Thoracic aorta (tissue), 2 donors: ENCODE measurements around the gene TMCO5A. TPM values are rescaled to one million over a fixed set of nuclear protein-coding genes. Genes with fewer than 3 reads are reported as not detected.

Experiments
- ATAC-seq: fragments of 150-250 bp; one replicate; pipeline ENCODE4 v1.8.0; 2017; ENCODE audit warnings: low read depth; ENCODE audit not compliant: insufficient number of reproducible peaks, low FRiP score
- DNase-seq: peaks from one replicate; pipeline ENCODE4 v3.0.0-alpha.2; 2020; ENCODE audit warnings: low spot score
- H3K27ac ChIP-seq, 2 donors: fragments of 200-600 bp; sonication (generic); 1 replicate in 1 of 2; 2 replicates in 1 of 2; pipeline ENCODE4 v1.5.1; 2016; ENCODE audit warnings: mild to moderate bottlenecking in 2 of 2, moderate library complexity in 2 of 2
- H3K27me3 ChIP-seq: fragments of 200-600 bp; sonication (generic); replicated peaks from 2 replicates; pipeline ENCODE4 v1.6.0; 2016; ENCODE audit warnings: mild to moderate bottlenecking; ENCODE audit not compliant: insufficient read depth
- H3K36me3 ChIP-seq: fragments of 200-600 bp; sonication (generic); one replicate; pipeline ENCODE4 v1.5.1; 2016
- H3K4me1 ChIP-seq, 2 donors: fragments of 200-600 bp; sonication (generic); 1 replicate in 1 of 2; 2 replicates in 1 of 2; pipeline versions ENCODE4 v1.5.1 to v1.6.0; 2016; ENCODE audit warnings: low read depth in 2 of 2, mild to moderate bottlenecking in 1 of 2; ENCODE audit not compliant: control insufficient read depth in 1 of 2
- H3K4me3 ChIP-seq: fragments of 200-600 bp; sonication (generic); 2 replicates; pipeline ENCODE4 v1.5.1; 2016; ENCODE audit warnings: mild to moderate bottlenecking
- H3K9me3 ChIP-seq: fragments of 200-600 bp; sonication (generic); 2 replicates; pipeline ENCODE4 v1.5.1; 2016
- total RNA-seq, 2 donors: library from RNA; depleted of rRNA; stranded (reverse); fragments of >200 nt; gene quantifications; one replicate each; pipeline versions ENCODE4 v1.1.0 to v1.2.3, GENCODE V29; 2016
- TF ChIP-seq, protein P1 (sequence below): fragments of 200-600 bp; sonication (generic); IDR thresholded peaks from one replicate; pipeline ENCODE4 v1.5.1; 2019; ENCODE audit warnings: antibody characterized with exemption

TMCO5A gene
- total RNA-seq, 2 donors from 2014 or later: not detected

DNA sequence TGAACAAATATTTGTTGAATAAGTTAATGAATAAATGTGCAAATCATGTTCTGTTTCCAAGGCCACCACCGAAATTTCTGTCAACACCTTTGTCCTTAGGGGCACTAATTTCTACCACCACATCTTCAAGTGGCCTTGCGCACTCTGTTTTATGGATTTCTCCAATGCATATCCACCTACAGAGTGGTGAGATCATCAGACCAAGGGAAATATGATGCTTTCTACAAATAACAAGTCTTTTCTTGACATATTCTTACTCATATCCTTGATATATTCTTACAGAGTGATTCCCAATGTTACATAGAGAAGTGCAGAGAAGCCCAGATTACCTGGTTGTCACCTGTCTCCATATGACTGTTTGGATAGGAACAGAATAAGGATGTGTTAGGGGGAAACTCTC is 36.1 kb upstream of the TMCO5A start:
- DNase-seq: no peak
- no peak for ATAC-seq
- TF ChIP-seq, protein P1, sequence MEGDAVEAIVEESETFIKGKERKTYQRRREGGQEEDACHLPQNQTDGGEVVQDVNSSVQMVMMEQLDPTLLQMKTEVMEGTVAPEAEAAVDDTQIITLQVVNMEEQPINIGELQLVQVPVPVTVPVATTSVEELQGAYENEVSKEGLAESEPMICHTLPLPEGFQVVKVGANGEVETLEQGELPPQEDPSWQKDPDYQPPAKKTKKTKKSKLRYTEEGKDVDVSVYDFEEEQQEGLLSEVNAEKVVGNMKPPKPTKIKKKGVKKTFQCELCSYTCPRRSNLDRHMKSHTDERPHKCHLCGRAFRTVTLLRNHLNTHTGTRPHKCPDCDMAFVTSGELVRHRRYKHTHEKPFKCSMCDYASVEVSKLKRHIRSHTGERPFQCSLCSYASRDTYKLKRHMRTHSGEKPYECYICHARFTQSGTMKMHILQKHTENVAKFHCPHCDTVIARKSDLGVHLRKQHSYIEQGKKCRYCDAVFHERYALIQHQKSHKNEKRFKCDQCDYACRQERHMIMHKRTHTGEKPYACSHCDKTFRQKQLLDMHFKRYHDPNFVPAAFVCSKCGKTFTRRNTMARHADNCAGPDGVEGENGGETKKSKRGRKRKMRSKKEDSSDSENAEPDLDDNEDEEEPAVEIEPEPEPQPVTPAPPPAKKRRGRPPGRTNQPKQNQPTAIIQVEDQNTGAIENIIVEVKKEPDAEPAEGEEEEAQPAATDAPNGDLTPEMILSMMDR: no peak
- Histone ChIP-seq H3K27me3 (no peaks in the 10 kb centered on the region), H3K4me1 (peaks cover 0 to 3% of the 10 kb centered on the region in 2 donors), H3K4me3 (no peak overlapping the region), H3K9me3 (no peaks in the 10 kb centered on the region), H3K36me3 (no peaks in the 10 kb centered on the region), H3K27ac (no peak overlapping the region)

DNA sequence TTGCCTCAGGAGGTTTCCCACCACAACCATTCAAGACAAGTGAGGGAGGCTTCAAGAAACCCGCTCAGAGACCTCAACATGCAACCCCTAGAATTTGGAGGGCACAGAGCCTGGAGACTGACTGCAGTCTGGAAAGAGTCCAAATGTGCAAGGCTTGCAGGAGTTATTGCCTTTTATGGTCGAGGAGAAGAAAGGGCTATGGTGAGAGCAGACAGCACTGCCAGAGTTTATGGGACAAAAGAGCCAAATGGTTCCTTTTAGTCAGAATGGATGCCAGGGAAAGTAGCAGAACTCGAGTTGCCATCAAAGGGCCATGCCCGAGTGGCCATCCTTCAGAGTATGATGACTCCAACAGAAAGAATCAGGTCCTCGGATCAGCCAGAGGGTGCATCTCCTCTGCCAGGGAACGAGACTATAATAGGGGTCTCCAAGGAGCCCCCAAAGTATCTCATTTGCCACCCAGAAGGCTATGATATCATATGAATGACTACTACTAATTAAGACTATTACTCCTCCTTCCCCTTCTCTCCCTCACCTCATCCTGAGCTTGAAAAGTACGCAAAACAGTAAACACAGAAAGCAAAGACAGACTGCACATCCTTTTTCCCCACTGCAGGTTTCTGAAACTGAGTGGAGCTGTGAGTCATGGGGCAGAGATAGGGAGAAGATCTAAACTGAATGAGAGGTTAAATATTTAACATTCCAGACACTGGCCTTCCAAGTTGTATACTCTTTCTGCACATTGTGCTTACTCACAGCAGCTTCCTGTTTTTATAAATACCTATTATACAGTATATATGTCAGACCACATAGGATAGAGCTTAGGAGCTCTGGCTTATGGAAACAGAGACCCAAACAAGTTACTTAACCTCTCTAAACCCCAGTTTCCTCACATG is 33.9 kb upstream of the TMCO5A start:
- H3K27me3 ChIP-seq: no peaks in the 10 kb centered on the region
- H3K27ac ChIP-seq: no peak overlapping the region
- TF ChIP-seq, protein P1: no peak
- ATAC-seq: no peak
- peaks cover 0 to 3% of the 10 kb centered on the region in 2 donors for H3K4me1 ChIP-seq
- no peak for DNase-seq
- no peaks in the 10 kb centered on the region for H3K36me3 ChIP-seq
- no peaks in the 10 kb centered on the region for H3K9me3 ChIP-seq
- H3K4me3 ChIP-seq: no peak overlapping the region

- Histone ChIP-seq H3K27me3 (no peaks in the 10 kb centered on the region), H3K4me1 (peaks cover 0 to 3% of the 10 kb centered on the region in 2 donors), H3K27ac (no peak overlapping the region), H3K4me3 (no peak overlapping the region), H3K9me3 (no peaks in the 10 kb centered on the region), H3K36me3 (no peaks in the 10 kb centered on the region)
- DNase-seq: no peak
- TF ChIP-seq, protein P1: no peak
- ATAC-seq: no peak
Observed at GRCh38 chr15:37902126-37902525, 32.3 kb upstream of the TMCO5A start.

DNA sequence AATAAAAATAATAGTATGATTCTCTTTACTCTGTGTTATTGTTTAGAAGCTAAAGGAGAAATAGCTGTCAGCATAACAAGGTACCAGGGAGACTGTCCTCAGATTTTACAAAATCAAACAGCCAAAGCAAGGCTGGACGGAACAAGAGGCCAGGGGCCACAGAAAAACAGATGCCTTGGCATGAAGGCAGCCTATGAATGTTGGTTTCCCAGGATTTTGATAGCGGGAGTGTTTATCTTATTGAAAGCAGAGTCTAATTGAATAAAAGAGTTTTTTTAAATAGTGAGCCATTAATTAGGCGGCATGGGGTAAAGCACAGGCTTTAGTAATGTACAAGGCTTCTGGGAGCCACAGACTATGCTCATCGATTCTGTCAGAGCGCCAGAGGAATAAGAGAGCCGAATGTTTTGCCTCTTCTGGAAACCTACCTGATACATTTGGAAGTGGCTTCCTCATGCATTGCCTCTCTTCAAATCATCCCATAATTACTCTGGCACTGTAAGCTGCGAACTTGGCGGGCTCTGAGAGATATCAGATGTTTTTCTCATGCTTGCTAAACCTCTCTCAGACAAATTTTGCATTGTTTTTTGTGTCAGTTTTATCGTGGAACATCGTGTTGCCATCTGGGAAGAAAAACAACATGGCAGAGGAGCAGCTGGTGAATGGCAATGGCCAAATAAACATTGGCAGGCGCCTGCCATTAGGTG is 30.4 kb upstream of the TMCO5A start:
- Histone ChIP-seq H3K9me3 (no peaks in the 10 kb centered on the region), H3K27ac (no peak overlapping the region), H3K4me1 (peaks cover 0 to 3% of the 10 kb centered on the region in 2 donors), H3K27me3 (no peaks in the 10 kb centered on the region), H3K36me3 (no peaks in the 10 kb centered on the region), H3K4me3 (no peak overlapping the region)
- ATAC-seq (no peak), DNase-seq (no peak)
- TF ChIP-seq, protein P1: no peak

- ATAC-seq: no peak
- Histone ChIP-seq H3K9me3 (no peaks in the 10 kb centered on the region), H3K27ac (no peak overlapping the region), H3K27me3 (no peaks in the 10 kb centered on the region), H3K4me1 (no peaks in the 10 kb centered on the region), H3K4me3 (no peak overlapping the region), H3K36me3 (no peaks in the 10 kb centered on the region)
- DNase-seq: no peak
- TF ChIP-seq, protein P1: no peak
Observed at GRCh38 chr15:37907136-37907535, 27.3 kb upstream of the TMCO5A start.
